H1 (cell line): Measurements from ENCODE around the gene MNX1. TPM values are rescaled to one million over a fixed set of nuclear protein-coding genes. Genes with fewer than 3 reads are reported as not detected.
A peak's percentile ranks its signal among the peaks of the same experiment; 100 is the strongest.

Experiments
- BCL11A ChIP-seq, 2 experiments: IDR thresholded peaks; one replicate each; pipeline ENCODE4 v1.6.1; 2011; ENCODE audit warnings: low read depth in 2 of 2, low read length in 2 of 2, mild to moderate bottlenecking in 2 of 2
- EZH2 ChIP-seq: fragments of 200-600 bp; sonication (generic); IDR thresholded peaks from 2 replicates; pipeline ENCODE4 v1.7.1; 2012; ENCODE audit warnings: low read depth, mild to moderate bottlenecking, moderate library complexity, low read length, inconsistent platforms; ENCODE audit not compliant: severe bottlenecking
- MAFK ChIP-seq: IDR thresholded peaks from 2 replicates; pipeline ENCODE4 v1.6.1; 2012; ENCODE audit warnings: low read depth, mild to moderate bottlenecking, improper control_type of control experiment, low read length
- SAP30 ChIP-seq: fragments of 300-600 bp; sonication (generic); IDR thresholded peaks from 2 replicates; pipeline ENCODE4 v1.7.1; 2012; ENCODE audit warnings: low read length, moderate library complexity, mild to moderate bottlenecking, inconsistent platforms; ENCODE audit not compliant: insufficient read depth, insufficient replicate concordance
- SUZ12 ChIP-seq: fragments of 200-600 bp; sonication (generic); IDR thresholded peaks from 2 replicates; pipeline ENCODE4 v1.6.1; 2012; ENCODE audit warnings: mild to moderate bottlenecking, inconsistent platforms, low read length, moderate library complexity, mixed read lengths
- YY1 ChIP-seq: IDR thresholded peaks from 2 replicates; pipeline ENCODE4 v1.6.1; 2011; ENCODE audit warnings: low read depth, mild to moderate bottlenecking, low read length
- polyA plus RNA-seq, 7 experiments: library from polyadenylated mRNA; depleted of rRNA in 3 of 7; stranded (reverse) in 5 of 7; unstranded in 2 of 7; fragments of >200 nt in 5 of 7; fragments of 200-250 nt in 2 of 7; gene quantifications; 1 replicate in 5 of 7; 2 replicates in 1 of 7; 4 replicates in 1 of 7; pipeline versions ENCODE4 v1.2.1 to v1.2.3, GENCODE V29; 2011 to 2013; ENCODE audit warnings: missing spikeins in 2 of 7, mixed read lengths in 2 of 7
- total RNA-seq: library from RNA; stranded (reverse); fragmentation: NEBNext Ultra II Directional; extraction: Animal tissue kit (Norgen Biotek cat#: 25700); gene quantifications from 2 replicates; pipeline ENCODE4 v1.2.1, GENCODE V29; 2021

MNX1 gene
- total and polyA plus RNA-seq, 2 of the 8 experiments (the other 6 are each of a cell fraction or from before 2014, with no cell fraction given): 0.39 TPM; not detected in 1

DNA sequence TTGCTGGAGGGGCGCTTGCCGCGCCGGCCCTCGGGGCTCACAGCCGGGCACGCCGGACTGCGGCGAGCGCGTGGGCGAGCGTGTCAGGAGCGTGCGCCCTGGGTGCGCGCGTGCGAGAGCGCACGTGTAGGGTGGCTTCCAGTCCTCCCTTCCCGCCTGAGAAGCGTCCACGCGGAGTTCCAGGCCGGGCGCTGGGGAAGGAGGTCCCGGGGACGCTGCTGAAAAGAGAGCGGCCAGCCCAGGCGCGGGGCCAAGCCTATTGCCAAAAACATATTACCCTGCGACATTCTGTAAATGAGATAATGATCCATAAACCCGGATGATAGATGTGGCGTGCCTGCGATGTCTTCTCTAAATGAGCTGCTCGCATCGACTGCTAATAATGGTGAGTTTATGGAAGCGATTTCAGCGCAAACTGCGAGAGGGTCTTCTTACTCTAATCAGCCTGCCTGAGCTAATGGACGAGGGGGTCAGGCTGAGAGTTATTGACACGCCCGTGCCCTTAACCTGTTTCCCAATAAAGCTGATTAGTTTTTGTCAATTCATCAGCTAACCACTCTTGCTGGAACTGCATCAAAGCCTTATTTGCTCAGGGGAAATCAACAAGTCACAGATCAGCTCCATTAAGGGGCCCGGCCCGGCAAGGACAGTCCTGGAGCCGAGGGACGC is 8.0 kb upstream of the MNX1 start (continued):
- TF ChIP-seq SAP30 (no peak), YY1 (no peak), BCL11A (IDR thresholded peaks at IDR 0.05; ENCODE audit: low read depth in 2 of 2, low read length in 2 of 2) (no peak), MAFK (no peak), SUZ12 (peak; percentile 98), EZH2 (peak; percentile 98)
